H1 (cell line): ENCODE results near the gene OSBPL3. TPM values are rescaled to one million over a fixed set of nuclear protein-coding genes. Genes with fewer than 3 reads are reported as not detected.

Experiments
- CTCF ChIA-PET: fragments of 300-600 bp; sonication (Branson Sonifier 250); formaldehyde crosslinking; loops from one replicate; lab custom pipeline; 2021; ENCODE audit not compliant: partially characterized antibody; lab: Charles Lee
- POLR2A ChIA-PET: fragments of 300-600 bp; sonication (Branson Sonifier 250); formaldehyde crosslinking; loops from one replicate; lab custom pipeline; 2021; ENCODE audit warnings: inconsistent platforms; ENCODE audit not compliant: partially characterized antibody; lab: Charles Lee
- DNase-seq, 2 experiments: peaks; one replicate each; pipeline versions ENCODE4 v3.0.0 to v3.0.0-alpha.2; 2010 to 2022; ENCODE audit warnings: low spot score in 2 of 2, low read depth in 1 of 2, mixed read lengths in 1 of 2
- FAIRE-seq: peaks from 2 replicates; lab custom pipeline; 2011; peaks lifted over from hg19 to GRCh38; lab: Jason Lieb, UNC
- H2AFZ ChIP-seq: 2 replicates; pipeline ENCODE4 v1.8.1; 2012; ENCODE audit warnings: low read length, inconsistent platforms
- H2AK5ac ChIP-seq: 2 replicates; pipeline ENCODE4 v1.6.1; 2013; ENCODE audit warnings: low read depth, low read length
- H2BK120ac ChIP-seq: replicated peaks from 2 replicates; pipeline ENCODE3; 2013; ENCODE audit warnings: low read depth, low read length, inconsistent platforms
- H2BK12ac ChIP-seq: 2 replicates; pipeline ENCODE4 v1.6.1; 2013; ENCODE audit warnings: low read depth, low read length
- H2BK15ac ChIP-seq: 2 replicates; pipeline ENCODE4 v1.6.1; 2013; ENCODE audit warnings: low read length
- H2BK20ac ChIP-seq: 2 replicates; pipeline ENCODE4 v1.6.1; 2013; ENCODE audit warnings: low read length
- H2BK5ac ChIP-seq: 2 replicates; pipeline ENCODE4 v1.6.1; 2013; ENCODE audit warnings: low read depth, low read length
- H3K14ac ChIP-seq: 2 replicates; pipeline ENCODE4 v1.6.1; 2013; ENCODE audit warnings: inconsistent platforms; ENCODE audit not compliant: insufficient read length
- H3K18ac ChIP-seq: 2 replicates; pipeline ENCODE4 v1.6.1; 2013; ENCODE audit warnings: low read length; ENCODE audit errors: extremely low read depth
- H3K23ac ChIP-seq: 2 replicates; pipeline ENCODE4 v1.6.1; 2013; ENCODE audit warnings: inconsistent platforms; ENCODE audit not compliant: insufficient read length
- H3K23me2 ChIP-seq: 2 replicates; pipeline ENCODE4 v1.6.1; 2013; ENCODE audit warnings: low read depth, low read length
- H3K27ac ChIP-seq: 2 replicates; pipeline ENCODE4 v1.6.1; 2011; ENCODE audit warnings: low read depth, low read length, inconsistent platforms
- H3K27me3 ChIP-seq, 4 experiments: replicated peaks in 1 of 4; 1 replicate in 1 of 4; 2 replicates in 3 of 4; pipeline versions ENCODE4 v1.6.1 to v1.8.1; 2011 to 2013; ENCODE audit warnings: low read length in 3 of 4, mild to moderate bottlenecking in 3 of 4, inconsistent platforms in 2 of 4, mixed read lengths in 2 of 4, moderate library complexity in 1 of 4; ENCODE audit not compliant: control insufficient read depth in 3 of 4, insufficient read depth in 3 of 4; ENCODE audit errors: extremely low read depth in 1 of 4
- H3K36me3 ChIP-seq, 4 experiments: 2 replicates each; pipeline versions ENCODE4 v1.6.1 to v1.8.1; 2011 to 2013; ENCODE audit warnings: mild to moderate bottlenecking in 4 of 4, low read length in 3 of 4, moderate library complexity in 2 of 4, control low read depth in 1 of 4, inconsistent platforms in 1 of 4; ENCODE audit not compliant: insufficient read depth in 4 of 4, control insufficient read depth in 2 of 4
- H3K4ac ChIP-seq: replicated peaks from 2 replicates; pipeline ENCODE3; 2013; ENCODE audit warnings: low read length, low read depth, mixed read lengths, inconsistent platforms; ENCODE audit not compliant: insufficient read length
- H3K4me1 ChIP-seq, 4 experiments: replicated peaks in 1 of 4; 1 replicate in 1 of 4; 2 replicates in 3 of 4; pipeline versions ENCODE4 v1.6.1 to v1.8.1; 2011 to 2013; ENCODE audit warnings: low read length in 3 of 4, inconsistent platforms in 2 of 4, mixed read lengths in 1 of 4; ENCODE audit not compliant: insufficient read depth in 4 of 4, control insufficient read depth in 3 of 4
- H3K4me2 ChIP-seq, 2 experiments: 2 replicates each; pipeline versions ENCODE4 v1.6.1 to v1.8.1; 2011 to 2013; ENCODE audit warnings: low read depth in 2 of 2, low read length in 2 of 2, control low read depth in 1 of 2, inconsistent platforms in 1 of 2, mild to moderate bottlenecking in 1 of 2; ENCODE audit not compliant: insufficient read depth in 1 of 2
- H3K4me3 ChIP-seq, 4 experiments: fragments of 200-600, 300-600 bp in 1 of 4; sonication (generic), shearing (Covaris generic), sonication (Bioruptor Twin) in 1 of 4; 2 replicates each; pipeline versions ENCODE4 v1.5.1 to v1.8.1; 2011 to 2016; ENCODE audit warnings: low read length in 4 of 4, low read depth in 3 of 4, control low read depth in 2 of 4, inconsistent platforms in 2 of 4, mild to moderate bottlenecking in 2 of 4, mixed read lengths in 1 of 4, moderate library complexity in 1 of 4; ENCODE audit not compliant: insufficient read depth in 2 of 4; ENCODE audit errors: extremely low read depth in 1 of 4
- H3K56ac ChIP-seq: replicated peaks from 2 replicates; pipeline ENCODE3; 2013; ENCODE audit warnings: low read depth, mild to moderate bottlenecking, mixed read lengths, low read length, inconsistent platforms; ENCODE audit not compliant: insufficient read length
- H3K79me1 ChIP-seq: 2 replicates; pipeline ENCODE4 v1.6.1; 2013; ENCODE audit warnings: low read depth, low read length, control low read depth
- H3K79me2 ChIP-seq, 2 experiments: 2 replicates each; pipeline versions ENCODE4 v1.6.1 to v1.8.1; 2012 to 2013; ENCODE audit warnings: low read length in 2 of 2, mild to moderate bottlenecking in 2 of 2, inconsistent platforms in 1 of 2; ENCODE audit not compliant: insufficient read depth in 2 of 2, control insufficient read depth in 1 of 2
- H3K9ac ChIP-seq, 4 experiments: replicated peaks in 1 of 4; 1 replicate in 1 of 4; 2 replicates in 3 of 4; pipeline versions ENCODE4 v1.6.1 to v1.8.1; 2011 to 2013; ENCODE audit warnings: low read depth in 3 of 4, low read length in 3 of 4, control low read depth in 2 of 4, mild to moderate bottlenecking in 2 of 4, moderate library complexity in 2 of 4, inconsistent platforms in 1 of 4; ENCODE audit errors: extremely low read depth in 1 of 4
- H3K9me3 ChIP-seq, 2 experiments: 2 replicates each; pipeline versions ENCODE4 v1.6.1 to v1.8.1; 2012 to 2013; ENCODE audit warnings: mild to moderate bottlenecking in 2 of 2, moderate library complexity in 2 of 2, control low read depth in 1 of 2, inconsistent platforms in 1 of 2, low read depth in 1 of 2, low read length in 1 of 2, mixed read lengths in 1 of 2; ENCODE audit not compliant: insufficient read depth in 2 of 2
- H4K20me1 ChIP-seq, 2 experiments: replicated peaks in 1 of 2; 2 replicates each; pipeline versions ENCODE3 to v1.8.1; 2011 to 2013; ENCODE audit warnings: inconsistent platforms in 2 of 2, low read length in 2 of 2, mild to moderate bottlenecking in 1 of 2; ENCODE audit not compliant: insufficient read depth in 2 of 2, control insufficient read depth in 1 of 2
- H4K5ac ChIP-seq: 2 replicates; pipeline ENCODE4 v1.6.1; 2013; ENCODE audit warnings: low read length, low read depth, mixed read lengths, inconsistent platforms; ENCODE audit not compliant: insufficient read length
- H4K8ac ChIP-seq: 2 replicates; pipeline ENCODE4 v1.8.0; 2013; ENCODE audit warnings: mild to moderate bottlenecking, moderate library complexity, low read length, inconsistent platforms; ENCODE audit not compliant: insufficient read depth; ENCODE audit errors: extremely low read depth
- H4K91ac ChIP-seq: replicated peaks from 2 replicates; pipeline ENCODE3; 2013; ENCODE audit warnings: low read length, mixed read lengths, inconsistent platforms; ENCODE audit not compliant: insufficient read length
- JUN ChIP-seq: IDR thresholded peaks from 2 replicates; pipeline ENCODE4 v1.6.1; 2011; ENCODE audit warnings: low read depth, mild to moderate bottlenecking, improper control_type of control experiment, low read length
- KDM1A ChIP-seq: fragments of 200-600, 300-600 bp; sonication (generic); IDR thresholded peaks from 2 replicates; pipeline ENCODE4 v1.7.1; 2016; ENCODE audit warnings: mild to moderate bottlenecking, low read length, borderline replicate concordance
- KDM5A ChIP-seq: fragments of 200-600 bp; IDR thresholded peaks from 2 replicates; pipeline ENCODE4 v1.7.1; 2012; ENCODE audit warnings: mild to moderate bottlenecking, low read length, inconsistent platforms, mixed read lengths
- WGBS, 2 experiments: shearing (Covaris generic) in 1 of 2; methylation state at CpG; one replicate each; pipeline versions ENCODE4 v1.1.6 to v1.1.7; 2013 to 2015; ENCODE audit warnings: low lambda C conversion rate in 2 of 2, mixed read lengths in 2 of 2, inconsistent platforms in 1 of 2, low coverage in 1 of 2, missing lambda C conversion rate in 1 of 2; ENCODE audit not compliant: insufficient replicate concordance in 2 of 2, insufficient coverage in 1 of 2, insufficient read length in 1 of 2; ENCODE audit errors: extremely low coverage in 1 of 2, missing lambda C conversion rate in 1 of 2; 5-methylcytosine and 5-hydroxymethylcytosine counted together
- polyA plus RNA-seq, 7 experiments: library from polyadenylated mRNA; depleted of rRNA in 3 of 7; stranded (reverse) in 5 of 7; unstranded in 2 of 7; fragments of >200 nt in 5 of 7; fragments of 200-250 nt in 2 of 7; gene quantifications; 1 replicate in 5 of 7; 2 replicates in 1 of 7; 4 replicates in 1 of 7; pipeline versions ENCODE4 v1.2.1 to v1.2.3, GENCODE V29; 2011 to 2013; ENCODE audit warnings: missing spikeins in 2 of 7, mixed read lengths in 2 of 7
- total RNA-seq: library from RNA; stranded (reverse); fragmentation: NEBNext Ultra II Directional; extraction: Animal tissue kit (Norgen Biotek cat#: 25700); gene quantifications from 2 replicates; pipeline ENCODE4 v1.2.1, GENCODE V29; 2021

The OSBPL3 gene
- total and polyA plus RNA-seq, 2 of the 8 experiments (the other 6 are each of a cell fraction or from before 2014, with no cell fraction given), result 2.8 to 13.9 TPM

DNA sequence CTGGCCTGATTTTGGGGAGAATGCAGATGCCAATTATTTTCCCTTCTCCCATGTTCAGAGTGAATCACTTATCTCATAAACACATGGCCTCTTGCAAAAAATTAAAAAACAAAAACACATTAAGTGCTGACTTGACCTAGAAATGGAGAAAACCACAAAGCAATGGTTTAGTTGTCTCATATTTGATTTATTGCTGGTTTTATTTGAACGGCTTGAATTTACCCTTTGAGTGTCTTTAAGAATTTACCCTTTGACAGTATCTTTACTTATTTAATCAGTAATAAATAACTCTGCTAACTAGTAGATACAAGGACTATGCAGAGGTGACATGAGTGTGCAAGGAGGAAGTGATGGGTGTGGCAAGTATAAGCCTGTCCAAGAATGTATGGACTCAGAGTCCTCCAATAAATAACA is 154.6 kb downstream of the OSBPL3 start:
- H2BK12ac ChIP-seq, result no peak overlapping the region
- H3K79me1 ChIP-seq, result no peaks in the 10 kb centered on the region
- H3K4ac ChIP-seq, result no peak overlapping the region
- CTCF ChIA-PET, result interaction anchor here (1.1 to 4.8 kb wide), 6 partner anchors 12 to 273 kb away, joined by 5 to 22 read pairs (median 12); no protein-coding TSS in a partner anchor
- H4K20me1 ChIP-seq, result no peaks in the 10 kb centered on the region
- H3K14ac ChIP-seq, result no peak overlapping the region
- H2BK20ac ChIP-seq, result no peak overlapping the region
- H3K23me2 ChIP-seq, result no peaks in the 10 kb centered on the region
- no peak overlapping the region for H2BK120ac ChIP-seq
- no peak overlapping the region for H3K18ac ChIP-seq
- 88% methylated on average over 1 of the region's 1 CpG; no CpG with 5 or more reads in 1 of the 2 experiments for WGBS, 2 experiments
- no peaks in the 10 kb centered on the region for H3K9me3 ChIP-seq
- no peak overlapping the region for H3K56ac ChIP-seq
- no peak overlapping the region for H4K91ac ChIP-seq
- H3K27me3 ChIP-seq, result no peaks in the 10 kb centered on the region
- H3K23ac ChIP-seq, result no peak overlapping the region
- no peak for FAIRE-seq
- H3K27ac ChIP-seq, result no peak overlapping the region
- H2BK5ac ChIP-seq, result no peak overlapping the region
- TF ChIP-seq KDM5A (no peak), JUN (no peak), KDM1A (no peak)
- TF ChIP-seq, all 59 proteins: peak for 0
- DNase-seq, result no peak
- H3K4me1 ChIP-seq, result peaks cover 0 to 5% (median 0%) of the 10 kb centered on the region in 4 experiments; a peak in 1 of 7 replicates
- POLR2A ChIA-PET, result no interaction called here
- H2BK15ac ChIP-seq, result no peak overlapping the region
- H4K8ac ChIP-seq, result no peak overlapping the region
- no peaks in the 10 kb centered on the region for H3K36me3 ChIP-seq
- no peak overlapping the region for H4K5ac ChIP-seq
- no peak overlapping the region for H3K4me3 ChIP-seq
- H2AK5ac ChIP-seq, result no peak overlapping the region
- H3K4me2 ChIP-seq, result no peak overlapping the region
- no peaks in the 10 kb centered on the region for H3K79me2 ChIP-seq
- H2AFZ ChIP-seq, result no peak overlapping the region
- H3K9ac ChIP-seq, result no peak overlapping the region
